Gastroesophageal sphincter (tissue), 3 donors: ENCODE results near the gene ZDBF2.

ENCODE experiments used
- POLR2A ChIP-seq, 2 donors: fragments of 450-650 bp; IDR thresholded peaks; one replicate each; pipeline ENCODE4 v1.6.1; 2017; ENCODE audit warnings: antibody characterized with exemption in 2 of 2, mild to moderate bottlenecking in 2 of 2, moderate library complexity in 1 of 2
- TF ChIP-seq, protein P1 (sequence below), 4 experiments: fragments of 200-600 bp in 2 of 4; fragments of 450-650 bp in 2 of 4; sonication (generic) in 1 of 4; IDR thresholded peaks; one replicate each; pipeline ENCODE4 v1.5.1; 2017 to 2019; ENCODE audit warnings: antibody characterized with exemption in 4 of 4, mild to moderate bottlenecking in 2 of 4, moderate library complexity in 2 of 4

DNA sequence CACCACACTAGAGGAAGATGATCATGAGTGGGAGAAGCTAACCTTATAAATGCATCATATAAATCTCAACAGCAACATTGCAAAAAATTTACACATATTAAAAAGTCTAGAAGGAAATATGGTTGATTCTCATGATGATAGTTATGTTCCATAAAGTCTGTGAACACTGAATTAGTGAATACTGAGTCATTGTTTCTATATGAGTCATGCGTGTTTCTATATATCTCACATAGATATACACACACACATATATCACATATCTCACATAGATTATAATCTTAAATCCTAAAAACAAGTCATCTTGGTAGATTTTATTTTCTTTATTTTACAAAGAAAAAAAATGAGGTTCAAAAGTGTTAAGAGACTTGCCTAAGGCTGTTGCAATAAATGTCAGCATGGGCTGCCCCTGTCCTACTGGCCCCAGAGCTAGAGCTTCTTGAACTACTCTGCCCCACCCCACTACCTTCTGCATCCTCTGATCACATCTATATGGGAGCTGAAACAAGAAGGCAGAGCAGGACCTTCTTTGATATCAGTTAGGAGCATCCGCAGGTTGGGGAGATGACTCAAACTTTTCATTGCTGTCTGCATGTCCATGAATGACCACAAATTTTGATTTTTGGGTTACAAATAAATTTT lies 87.1 kb downstream of the ZDBF2 start:
- TF ChIP-seq, protein P1, sequence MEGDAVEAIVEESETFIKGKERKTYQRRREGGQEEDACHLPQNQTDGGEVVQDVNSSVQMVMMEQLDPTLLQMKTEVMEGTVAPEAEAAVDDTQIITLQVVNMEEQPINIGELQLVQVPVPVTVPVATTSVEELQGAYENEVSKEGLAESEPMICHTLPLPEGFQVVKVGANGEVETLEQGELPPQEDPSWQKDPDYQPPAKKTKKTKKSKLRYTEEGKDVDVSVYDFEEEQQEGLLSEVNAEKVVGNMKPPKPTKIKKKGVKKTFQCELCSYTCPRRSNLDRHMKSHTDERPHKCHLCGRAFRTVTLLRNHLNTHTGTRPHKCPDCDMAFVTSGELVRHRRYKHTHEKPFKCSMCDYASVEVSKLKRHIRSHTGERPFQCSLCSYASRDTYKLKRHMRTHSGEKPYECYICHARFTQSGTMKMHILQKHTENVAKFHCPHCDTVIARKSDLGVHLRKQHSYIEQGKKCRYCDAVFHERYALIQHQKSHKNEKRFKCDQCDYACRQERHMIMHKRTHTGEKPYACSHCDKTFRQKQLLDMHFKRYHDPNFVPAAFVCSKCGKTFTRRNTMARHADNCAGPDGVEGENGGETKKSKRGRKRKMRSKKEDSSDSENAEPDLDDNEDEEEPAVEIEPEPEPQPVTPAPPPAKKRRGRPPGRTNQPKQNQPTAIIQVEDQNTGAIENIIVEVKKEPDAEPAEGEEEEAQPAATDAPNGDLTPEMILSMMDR (IDR thresholded peaks at IDR 0.05), result no peak
- TF ChIP-seq POLR2A (IDR thresholded peaks at IDR 0.05), result no peak
